ENCODE measurements around the gene SNX6. TPM values are rescaled to one million over a fixed set of nuclear protein-coding genes. Genes with fewer than 3 reads are reported as not detected.
"Not testable (repeated sequence)": the region's sequence is repeated elsewhere in the genome, so short reads cannot be mapped to it uniquely, and the experiment has no call there.

Gene SNX6
- total RNA-seq = 128 TPM

DNA sequence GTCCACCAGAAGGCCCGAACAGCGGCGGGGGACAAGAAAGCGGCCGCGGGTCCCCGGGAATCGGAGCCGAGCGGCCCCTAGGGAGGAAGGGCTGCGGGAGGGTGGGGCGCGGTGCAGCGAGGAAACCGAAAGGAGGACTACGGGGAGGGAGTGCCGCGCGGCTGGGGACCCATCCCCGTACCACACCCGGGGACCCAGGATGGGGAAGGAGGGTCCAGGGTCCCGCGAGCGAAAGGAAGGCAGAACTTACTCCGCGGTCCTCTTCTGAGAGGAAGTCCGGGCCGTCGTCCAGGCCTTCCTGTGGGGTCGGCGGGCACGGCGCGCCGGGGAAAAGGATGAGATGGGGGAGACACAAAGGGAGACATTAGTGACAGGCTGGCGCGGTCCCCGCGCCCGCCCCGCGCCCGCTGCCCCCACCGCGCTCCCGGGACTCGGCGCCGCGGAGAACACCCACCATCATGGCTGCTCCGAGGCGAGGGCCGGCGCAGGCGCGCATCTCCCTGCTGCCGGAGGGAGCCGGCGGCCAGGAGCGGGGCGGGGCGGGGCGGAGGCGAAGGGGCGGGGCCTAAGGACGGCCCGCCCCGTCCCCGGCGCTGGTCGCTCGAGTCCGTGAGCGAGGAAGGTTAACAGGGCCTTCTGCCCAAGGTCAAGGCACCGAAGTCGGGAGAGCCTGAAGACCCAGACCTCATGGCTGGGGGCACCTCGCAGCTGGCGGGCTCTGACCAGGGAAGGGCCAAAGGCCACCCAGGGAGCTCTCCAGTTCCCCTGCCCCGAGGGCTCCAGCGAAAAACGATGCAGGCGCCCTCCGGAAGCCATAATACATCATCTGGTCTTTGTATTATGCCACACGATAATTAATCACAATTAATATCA is at the start of gene SNX6:
Gene SNX6 (minus strand): TSS at position 492 of the 873 bp plus-strand sequence. CDS start 32 bp downstream, at position 460.
- peak within 1 kb of the TSS; percentile 94 for H3K4me3 ChIP-seq (ENCODE audit: low read length)
- no peaks in the 10 kb centered on the region for H3K27me3 ChIP-seq (ENCODE audit: insufficient read depth, low read length)
- peaks cover 31% of the 10 kb centered on the region for H3K4me1 ChIP-seq (ENCODE audit: insufficient read depth, low read length)
- no peaks in the 10 kb centered on the region for H3K9me3 ChIP-seq (ENCODE audit: low read depth, low read length)

DNA sequence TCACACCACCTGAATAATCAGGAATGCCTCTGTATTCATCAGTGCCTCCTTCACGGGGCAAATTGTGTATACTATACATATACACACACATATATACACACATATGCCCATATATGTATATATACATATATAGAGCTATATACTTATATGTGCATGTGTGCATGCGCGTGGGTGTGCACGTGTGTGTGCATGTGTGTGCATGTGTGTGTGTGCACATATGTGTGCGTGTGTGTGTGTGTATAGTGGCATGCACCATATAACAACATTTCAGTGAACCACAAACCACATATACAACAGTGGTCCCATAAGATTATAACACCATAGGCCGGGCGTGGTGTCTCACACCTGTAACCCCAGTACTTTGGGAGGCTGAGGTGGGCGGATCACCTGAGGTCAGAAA is 48.8 kb upstream of the SNX6 start:
- Histone ChIP-seq H3K4me1 (ENCODE audit: insufficient read depth, low read length) (peaks cover 5% of the 10 kb centered on the region), H3K4me3 (ENCODE audit: low read length) (no peak overlapping the region), H3K27me3 (ENCODE audit: insufficient read depth, low read length) (no peaks in the 10 kb centered on the region), H3K9me3 (ENCODE audit: low read depth, low read length) (no peaks in the 10 kb centered on the region)

DNA sequence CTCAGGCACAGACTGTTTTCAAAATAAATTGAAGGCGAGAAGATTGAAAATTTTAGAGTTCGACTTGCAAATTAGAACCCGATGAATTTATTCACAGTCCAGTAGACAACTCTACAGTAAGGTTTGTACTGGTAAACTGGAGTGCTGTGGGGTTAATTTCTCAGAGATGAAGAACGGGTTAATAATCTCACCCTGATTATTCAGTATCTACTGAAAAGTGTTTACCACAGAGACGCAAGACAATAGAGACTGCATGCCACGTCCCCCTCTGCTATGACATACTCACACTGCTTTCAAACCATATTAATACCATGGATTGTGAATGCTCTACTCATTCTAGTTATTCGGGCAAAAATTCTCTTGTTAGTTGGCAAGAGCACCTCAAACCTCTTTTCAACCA is 48.4 kb upstream of the SNX6 start:
- Histone ChIP-seq H3K27me3 (ENCODE audit: insufficient read depth, low read length) (no peaks in the 10 kb centered on the region), H3K4me1 (ENCODE audit: insufficient read depth, low read length) (peaks cover 5% of the 10 kb centered on the region), H3K9me3 (ENCODE audit: low read depth, low read length) (no peaks in the 10 kb centered on the region), H3K4me3 (ENCODE audit: low read length) (no peak overlapping the region)

DNA sequence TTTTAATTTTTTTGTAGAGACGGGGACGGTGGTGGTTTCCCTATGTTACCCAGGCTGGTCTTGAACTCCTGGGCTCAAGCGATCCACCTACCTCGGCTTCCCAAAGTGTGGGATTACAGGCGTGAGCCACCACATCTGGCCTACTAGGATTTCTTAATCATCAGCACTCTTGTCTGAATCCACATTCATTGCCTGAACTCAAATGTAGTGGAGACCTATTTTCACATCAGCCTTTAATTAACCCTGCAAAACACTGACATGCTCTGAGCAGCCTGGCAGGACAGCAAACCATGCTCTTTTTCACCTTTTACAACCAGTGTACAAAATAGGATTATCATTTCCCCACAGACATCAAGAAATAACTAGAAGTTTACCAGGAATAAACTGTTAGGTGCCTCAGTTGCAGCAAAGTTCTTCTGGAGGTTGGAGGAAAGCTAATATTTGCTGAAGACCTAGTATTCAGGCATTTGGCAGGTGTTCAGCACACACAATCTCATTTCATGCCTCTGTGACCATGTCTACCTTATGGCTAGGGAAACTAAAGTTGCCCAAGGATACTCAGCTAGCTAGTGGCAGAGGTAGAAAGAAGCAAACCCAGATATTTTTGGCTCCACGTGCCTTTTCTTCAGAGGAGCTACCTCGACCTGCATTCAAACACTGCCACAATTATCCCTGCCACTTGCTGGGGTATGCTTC is 46.7 kb upstream of the SNX6 start:
- H3K4me1 ChIP-seq (ENCODE audit: insufficient read depth, low read length) = peaks cover 6% of the 10 kb centered on the region
- H3K4me3 ChIP-seq (ENCODE audit: low read length) = no peak overlapping the region
- H3K9me3 ChIP-seq (ENCODE audit: low read depth, low read length) = no peaks in the 10 kb centered on the region
- no peaks in the 10 kb centered on the region for H3K27me3 ChIP-seq (ENCODE audit: insufficient read depth, low read length)

GRCh38 chr14:34673702-34674101 is 43.8 kb upstream of the SNX6 start:
- Histone ChIP-seq H3K4me3 (ENCODE audit: low read length) (no peak overlapping the region), H3K27me3 (ENCODE audit: insufficient read depth, low read length) (no peaks in the 10 kb centered on the region)

DNA sequence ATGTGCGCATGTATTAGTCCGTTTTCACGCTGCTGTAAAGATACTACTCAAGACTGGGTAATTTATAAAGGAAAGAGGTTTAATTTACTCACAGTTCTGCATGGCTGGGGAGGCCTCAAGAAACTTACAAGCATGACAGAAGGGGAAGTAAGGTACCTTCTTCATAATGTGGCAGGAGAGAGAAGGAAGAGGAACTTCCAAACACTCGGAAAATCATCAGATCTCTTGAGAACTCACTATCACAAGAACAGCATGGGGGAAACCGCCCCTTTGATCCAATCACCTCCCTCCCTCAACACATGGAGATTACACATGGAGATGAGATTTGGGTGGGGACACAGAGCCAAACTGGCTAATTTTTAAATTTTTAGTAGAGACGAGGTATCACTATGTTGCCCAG is 41.8 kb upstream of the SNX6 start:
- Histone ChIP-seq H3K4me1 (ENCODE audit: insufficient read depth, low read length) (peaks cover 13% of the 10 kb centered on the region), H3K4me3 (ENCODE audit: low read length) (no peak overlapping the region), H3K9me3 (ENCODE audit: low read depth, low read length) (no peaks in the 10 kb centered on the region), H3K27me3 (ENCODE audit: insufficient read depth, low read length) (no peaks in the 10 kb centered on the region)

More at GRCh38 chr14:34673702-34674101, 43.8 kb upstream of the SNX6 start:
- H3K9me3 ChIP-seq (ENCODE audit: low read depth, low read length) = no peaks in the 10 kb centered on the region
- peaks cover 10% of the 10 kb centered on the region for H3K4me1 ChIP-seq (ENCODE audit: insufficient read depth, low read length)

- Histone ChIP-seq H3K4me1 (ENCODE audit: insufficient read depth, low read length) (peaks cover 28% of the 10 kb centered on the region), H3K9me3 (ENCODE audit: low read depth, low read length) (no peaks in the 10 kb centered on the region), H3K27me3 (ENCODE audit: insufficient read depth, low read length) (no peaks in the 10 kb centered on the region), H3K4me3 (ENCODE audit: low read length) (no peak overlapping the region)
Measured at GRCh38 chr14:34668111-34668510, 38.2 kb upstream of the SNX6 start.

- H3K9me3 ChIP-seq (ENCODE audit: low read depth, low read length) = no peaks in the 10 kb centered on the region
Measured at GRCh38 chr14:34667007-34667406, 37.1 kb upstream of the SNX6 start.

GRCh38 chr14:34665785-34666435 is 36.0 kb upstream of the SNX6 start:
- Histone ChIP-seq H3K9me3 (ENCODE audit: low read depth, low read length) (no peaks in the 10 kb centered on the region), H3K4me3 (ENCODE audit: low read length) (no peak overlapping the region), H3K4me1 (ENCODE audit: insufficient read depth, low read length) (peaks cover 18% of the 10 kb centered on the region), H3K27me3 (ENCODE audit: insufficient read depth, low read length) (no peaks in the 10 kb centered on the region)

More at GRCh38 chr14:34667007-34667406, 37.1 kb upstream of the SNX6 start:
- Histone ChIP-seq H3K4me3 (ENCODE audit: low read length) (no peak overlapping the region), H3K27me3 (ENCODE audit: insufficient read depth, low read length) (no peaks in the 10 kb centered on the region), H3K4me1 (ENCODE audit: insufficient read depth, low read length) (peaks cover 25% of the 10 kb centered on the region)

GRCh38 chr14:34662561-34663088 is 32.7 kb upstream of the SNX6 start:
- H3K9me3 ChIP-seq (ENCODE audit: low read depth, low read length) = no peaks in the 10 kb centered on the region
- no peak overlapping the region for H3K4me3 ChIP-seq (ENCODE audit: low read length)
- no peaks in the 10 kb centered on the region for H3K27me3 ChIP-seq (ENCODE audit: insufficient read depth, low read length)
- peaks cover 18% of the 10 kb centered on the region for H3K4me1 ChIP-seq (ENCODE audit: insufficient read depth, low read length)

- Histone ChIP-seq H3K27me3 (ENCODE audit: insufficient read depth, low read length) (no peaks in the 10 kb centered on the region), H3K4me1 (ENCODE audit: insufficient read depth, low read length) (peaks cover 9% of the 10 kb centered on the region), H3K4me3 (ENCODE audit: low read length) (no peak overlapping the region), H3K9me3 (ENCODE audit: low read depth, low read length) (no peaks in the 10 kb centered on the region)
Measured at GRCh38 chr14:34660796-34661195, 30.8 kb upstream of the SNX6 start.

GRCh38 chr14:34655959-34656358 is 26.0 kb upstream of the SNX6 start:
- no peaks in the 10 kb centered on the region for H3K9me3 ChIP-seq (ENCODE audit: low read depth, low read length)
- no peaks in the 10 kb centered on the region for H3K4me1 ChIP-seq (ENCODE audit: insufficient read depth, low read length)
- H3K27me3 ChIP-seq (ENCODE audit: insufficient read depth, low read length) = no peaks in the 10 kb centered on the region
- H3K4me3 ChIP-seq (ENCODE audit: low read length) = no peak overlapping the region

DNA sequence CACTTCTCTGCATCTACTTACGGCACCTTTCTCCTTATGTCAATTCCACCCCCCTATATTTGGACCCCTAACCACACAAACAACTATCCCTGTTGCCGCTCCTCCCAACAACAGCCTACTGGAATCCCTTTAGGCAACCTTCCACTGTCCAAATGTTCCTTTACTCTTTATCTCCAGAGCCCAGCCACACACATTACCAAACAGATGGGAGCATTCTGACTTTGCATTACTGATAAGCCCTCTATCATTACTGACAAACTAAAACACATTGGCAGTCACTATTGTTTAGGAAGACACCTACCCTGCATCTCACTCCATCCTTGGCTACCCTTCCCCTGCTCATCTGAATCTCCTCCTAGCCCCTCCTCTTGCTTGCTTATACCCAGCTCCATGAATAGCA is 23.1 kb upstream of the SNX6 start:
- not testable (repeated sequence) for H3K27me3 ChIP-seq (ENCODE audit: insufficient read depth, low read length); H3K4me1 ChIP-seq (ENCODE audit: insufficient read depth, low read length); H3K4me3 ChIP-seq (ENCODE audit: low read length); H3K9me3 ChIP-seq (ENCODE audit: low read depth, low read length)

- H3K4me1 ChIP-seq (ENCODE audit: insufficient read depth, low read length); H3K4me3 ChIP-seq (ENCODE audit: low read length); H3K27me3 ChIP-seq (ENCODE audit: insufficient read depth, low read length); H3K9me3 ChIP-seq (ENCODE audit: low read depth, low read length): not testable (repeated sequence)
Measured at GRCh38 chr14:34652348-34652747, 22.4 kb upstream of the SNX6 start.
